Right renal pelvis (tissue), 4 donors: ENCODE results near the gene MMRN2. TPM values are rescaled to one million over a fixed set of nuclear protein-coding genes. Genes with fewer than 3 reads are reported as not detected.

Experiments used
- DNase-seq, 4 donors: peaks; one replicate each; pipeline ENCODE4 v3.0.0-alpha.2; 2013; ENCODE audit warnings: low read depth in 4 of 4, low spot score in 3 of 4, missing footprints in 1 of 4
- polyA plus RNA-seq, 4 donors: library from polyadenylated mRNA; unstranded; fragments of 120-200 nt; gene quantifications; one replicate each; pipeline ENCODE4 v1.2.1, GENCODE V29; 2013; ENCODE audit not compliant: insufficient read length in 4 of 4

Gene MMRN2
- polyA plus RNA-seq, 4 donors: 26.7 to 29.8 (median 26.9) TPM

- no peak for DNase-seq
Observed at GRCh38 chr10:86970162-86970981, 13.0 kb upstream of the MMRN2 start.

- DNase-seq: no peak
Observed at GRCh38 chr10:86969421-86970041, 12.1 kb upstream of the MMRN2 start.

DNA sequence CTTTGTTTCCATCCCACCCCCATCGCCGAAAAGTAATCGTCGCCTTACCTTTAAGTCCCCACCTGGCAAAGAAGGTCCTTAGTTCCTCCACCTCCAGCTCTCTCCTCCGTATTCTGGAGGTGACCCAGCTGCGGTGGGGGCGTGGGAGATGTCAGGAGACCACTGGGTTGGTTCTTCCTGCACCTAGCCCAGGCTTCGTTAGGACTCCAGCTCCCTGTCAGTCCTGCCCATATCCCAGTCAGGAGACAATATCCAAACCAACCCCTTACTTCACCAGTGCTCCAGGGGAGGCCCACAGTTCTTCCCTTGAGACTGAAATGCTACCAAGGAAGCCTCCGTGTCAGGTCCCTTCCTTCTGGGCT is 11.6 kb upstream of the MMRN2 start:
- no peak for DNase-seq

- no peak for DNase-seq
Observed at GRCh38 chr10:86968271-86968993, 11.0 kb upstream of the MMRN2 start, which contains the start of gene ADIRF. Gene ADIRF, plus strand, starts transcription at chr10:86968482. Its CDS starts 63 bp downstream, at chr10:86968545.

GRCh38 chr10:86967481-86967941 is 10.1 kb upstream of the MMRN2 start:
- DNase-seq: no peak

GRCh38 chr10:86965986-86966654 is 8.7 kb upstream of the MMRN2 start:
- DNase-seq: no peak

- no peak for DNase-seq
Observed at GRCh38 chr10:86964847-86965190, 7.4 kb upstream of the MMRN2 start.

DNA sequence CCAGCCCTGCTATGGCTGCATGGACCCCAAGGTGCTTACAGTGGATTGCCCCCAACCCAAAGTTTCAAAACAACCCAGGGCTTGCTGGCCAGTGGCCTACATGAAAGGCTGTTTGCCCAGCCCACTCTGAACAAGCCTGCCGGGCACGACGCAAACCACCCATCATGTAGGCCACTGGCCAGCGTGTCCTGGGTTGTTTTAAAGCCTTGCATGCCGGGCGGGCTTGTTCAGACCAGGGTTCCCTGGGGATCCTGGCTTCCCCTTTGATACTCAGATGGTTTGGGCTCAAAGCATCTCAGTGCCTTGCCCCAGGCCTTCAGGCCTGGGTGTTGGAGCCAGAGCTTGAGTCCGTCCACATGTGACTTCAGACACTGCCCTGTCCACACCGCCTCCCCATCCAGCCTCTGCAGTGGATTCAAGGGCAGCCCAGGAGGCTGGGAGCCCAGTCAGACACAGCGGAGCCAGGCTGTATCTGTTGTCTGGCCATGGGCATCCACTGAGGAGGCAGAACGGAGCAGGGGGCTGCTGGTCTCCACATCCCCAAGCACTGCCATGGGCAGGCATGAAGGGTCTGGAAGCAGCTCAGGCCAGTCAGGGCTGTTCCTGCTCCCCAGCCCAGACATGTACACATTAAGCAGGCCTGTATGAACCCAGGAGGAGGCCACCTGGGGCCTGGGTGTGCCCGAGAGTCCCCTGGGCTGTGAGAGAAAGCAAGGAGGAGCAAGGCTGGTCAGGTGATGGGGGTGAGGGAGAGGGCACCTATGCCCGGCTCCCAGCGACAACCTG is 6.8 kb upstream of the MMRN2 start:
- no peak for DNase-seq

DNA sequence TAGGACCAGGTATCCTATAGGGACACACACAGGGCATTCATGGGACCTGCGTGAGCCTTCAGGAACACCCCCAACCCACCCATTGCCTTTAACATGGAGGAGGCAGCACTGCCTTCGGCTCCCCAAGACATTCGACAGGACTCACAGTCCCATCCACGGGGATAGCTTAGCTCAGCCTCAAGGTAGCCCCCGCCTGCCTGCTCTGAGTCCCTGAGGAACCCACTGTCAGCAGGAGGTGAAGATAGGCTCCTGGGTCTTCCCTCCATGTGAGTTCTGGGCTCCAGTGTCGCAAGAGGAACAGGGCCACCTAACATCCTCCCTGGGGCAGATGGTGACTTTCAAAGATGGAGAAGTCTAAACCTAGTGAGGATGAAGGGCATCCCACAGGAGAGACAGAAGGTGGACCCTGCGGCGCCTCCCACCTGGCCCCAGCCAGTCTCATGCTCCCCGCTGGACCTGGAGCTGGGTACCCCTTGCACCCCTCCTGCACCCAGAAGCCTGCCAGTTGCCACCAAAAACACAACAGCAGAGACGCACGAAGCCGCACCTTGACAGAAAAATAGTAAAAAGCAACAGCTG is 6.0 kb upstream of the MMRN2 start:
- DNase-seq: no peak

DNA sequence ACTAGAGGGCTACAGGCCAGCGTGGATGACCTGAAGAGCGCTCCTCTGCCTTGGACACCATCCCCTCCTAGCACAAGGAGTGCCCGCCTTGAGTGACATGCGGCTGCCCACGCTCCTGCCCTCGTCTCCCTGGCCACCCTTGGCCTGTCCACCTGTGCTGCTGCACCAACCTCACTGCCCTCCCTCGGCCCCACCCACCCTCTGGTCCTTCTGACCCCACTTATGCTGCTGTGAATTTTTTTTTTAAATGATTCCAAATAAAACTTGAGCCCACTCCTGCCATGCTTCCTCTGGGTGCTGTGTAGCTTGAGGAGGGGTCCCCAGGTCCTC is 5.5 kb upstream of the MMRN2 start:
- DNase-seq: no peak

DNA sequence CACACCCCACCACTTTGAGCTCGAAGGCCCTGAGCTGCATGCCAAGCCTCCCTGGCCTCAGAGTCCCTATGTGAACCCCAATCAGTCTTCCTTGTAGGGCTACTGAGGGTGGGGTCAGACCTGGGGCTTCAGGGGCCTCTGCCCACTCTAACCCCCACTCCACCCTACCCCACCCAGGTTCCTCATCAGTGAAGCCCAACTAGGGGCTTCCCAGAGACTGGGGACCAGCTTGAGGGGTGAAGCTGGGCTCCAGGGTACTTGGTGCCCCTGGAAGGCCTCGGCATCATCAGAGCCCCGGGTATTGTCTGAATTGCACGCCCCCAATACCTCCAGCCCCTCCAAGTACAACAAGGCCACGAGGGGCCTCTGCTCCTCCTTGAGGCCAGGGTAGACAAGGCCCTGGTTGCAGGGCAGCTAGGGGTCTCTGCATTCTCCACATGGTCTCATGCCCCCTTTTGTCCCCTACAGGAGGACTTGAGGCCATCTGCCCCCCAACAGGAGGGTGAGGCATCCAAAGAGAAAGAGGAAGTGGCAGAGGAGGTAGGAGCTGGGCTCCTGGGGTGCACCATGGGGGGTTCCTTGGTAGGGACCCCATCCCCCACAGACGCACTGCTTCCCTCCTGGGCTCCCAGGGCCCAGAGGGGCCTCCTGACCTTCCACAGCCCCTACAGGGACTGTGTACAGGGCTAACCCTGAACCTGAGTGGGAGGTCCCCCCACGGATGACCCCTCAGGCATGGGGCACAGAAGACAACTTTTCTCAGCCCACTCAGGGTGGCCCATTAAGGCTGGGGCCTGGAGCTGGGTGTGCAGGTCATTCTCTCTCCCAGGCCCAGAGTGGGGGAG is 4.9 kb upstream of the MMRN2 start:
- DNase-seq: no peak

GRCh38 chr10:86961481-86962091 is 4.2 kb upstream of the MMRN2 start:
- DNase-seq: no peak

DNA sequence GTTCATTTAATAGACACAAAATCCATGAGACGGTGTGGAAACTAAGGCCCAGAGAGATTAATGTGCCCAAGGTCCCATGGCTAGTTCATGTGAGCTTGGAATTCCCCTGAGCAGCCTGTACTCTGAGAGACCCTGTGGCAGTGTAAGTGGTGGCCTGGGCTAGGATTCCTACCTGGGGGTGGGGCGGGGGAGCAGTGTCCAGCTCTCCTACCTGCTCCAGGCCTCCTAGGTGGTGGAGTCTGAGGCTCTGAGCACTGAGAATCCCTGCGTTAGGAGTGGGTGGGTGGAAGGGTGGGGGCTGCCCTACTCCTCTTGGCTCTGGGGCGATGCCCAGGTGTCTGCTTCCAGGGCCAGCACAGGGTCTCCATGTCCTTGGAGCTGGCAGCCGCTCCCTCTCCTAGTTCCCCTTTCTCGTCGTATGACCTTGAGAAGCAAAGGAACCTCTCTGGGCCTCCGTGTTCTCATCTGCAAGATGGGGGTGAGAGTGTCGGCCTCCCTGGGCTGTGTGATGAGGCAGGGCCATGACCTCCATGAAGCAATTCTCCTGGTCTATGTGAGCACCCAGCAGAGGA is 3.5 kb upstream of the MMRN2 start:
- no peak for DNase-seq

DNA sequence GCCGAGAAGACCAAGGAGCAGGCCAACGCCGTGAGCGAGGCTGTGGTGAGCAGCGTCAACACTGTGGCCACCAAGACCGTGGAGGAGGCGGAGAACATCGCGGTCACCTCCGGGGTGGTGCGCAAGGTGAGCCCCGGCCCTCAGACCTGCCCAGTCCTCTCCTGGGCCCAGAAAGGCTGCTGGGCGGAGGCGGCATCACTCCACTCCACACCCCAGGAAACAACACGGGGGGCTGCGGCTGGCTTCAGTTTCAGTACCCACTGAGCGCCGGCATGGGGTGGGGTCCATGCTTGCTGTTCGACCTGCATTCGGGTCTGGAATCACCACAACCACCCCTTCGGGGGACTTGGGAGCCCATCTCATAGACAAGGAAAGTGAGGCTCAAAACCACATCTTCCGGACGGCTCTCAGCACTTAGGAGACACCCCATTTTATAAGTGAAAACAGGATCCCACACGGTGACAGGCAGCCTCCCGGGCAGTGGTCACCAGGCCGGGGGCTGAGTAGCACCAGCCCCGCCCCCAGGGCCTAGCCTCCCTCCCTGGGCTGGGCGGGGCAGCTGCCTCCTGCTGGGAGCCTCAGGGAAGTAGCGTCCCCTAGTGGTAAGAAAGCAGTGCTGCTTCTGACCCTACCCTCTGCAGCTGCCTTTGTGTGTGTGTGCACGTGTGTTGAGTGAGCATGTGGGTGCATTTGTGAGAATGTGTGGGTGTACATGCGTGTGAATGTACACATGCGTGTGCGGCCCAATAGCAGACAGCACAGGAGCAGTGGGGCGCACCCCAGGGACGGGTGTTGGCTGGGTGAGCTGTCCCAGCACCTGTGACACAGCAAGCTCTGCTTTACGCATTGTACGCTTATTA is 2.8 kb upstream of the MMRN2 start:
- no peak for DNase-seq

GRCh38 chr10:86959737-86960002 is 2.3 kb upstream of the MMRN2 start:
- DNase-seq: no peak

DNA sequence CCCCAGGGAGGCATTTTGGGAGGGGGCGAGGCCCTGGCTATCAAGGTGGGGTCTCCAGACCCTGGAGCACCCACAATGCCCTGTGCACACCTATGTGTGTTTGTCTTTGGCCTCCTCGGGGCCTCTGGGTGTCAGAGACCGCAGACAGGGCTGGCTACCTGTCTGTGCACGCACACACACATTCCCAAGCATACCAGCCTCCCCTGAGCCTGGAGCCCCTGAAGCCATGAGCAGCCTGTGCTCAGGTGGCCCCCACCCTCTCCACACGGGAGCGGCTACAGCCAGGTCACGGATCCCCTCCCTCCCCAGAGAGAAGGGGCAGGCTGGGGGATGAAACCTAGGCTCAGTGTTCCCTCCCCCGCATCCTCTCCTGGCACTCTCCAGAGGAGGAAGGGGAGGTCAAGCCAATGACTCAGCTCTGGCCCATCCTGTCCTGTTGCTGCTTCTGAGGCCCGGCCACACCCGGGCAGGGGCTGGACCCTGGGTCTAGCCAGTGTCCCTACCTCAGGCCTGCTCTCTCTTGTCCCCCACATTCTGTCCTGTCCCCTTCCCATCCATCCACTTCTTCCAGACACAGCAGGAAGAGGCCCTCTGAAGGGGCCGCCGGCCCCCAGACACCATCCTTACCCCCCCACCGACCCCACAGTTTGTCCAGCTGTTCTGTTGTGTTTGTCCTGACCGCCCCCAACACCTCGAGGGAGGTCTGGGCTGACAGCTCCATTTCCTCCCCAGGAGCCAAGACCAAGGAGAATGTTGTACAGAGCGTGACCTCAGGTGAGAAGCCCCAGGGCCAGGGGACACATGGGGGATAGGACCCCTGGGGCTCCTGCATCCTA is 1.7 kb upstream of the MMRN2 start:
- DNase-seq: no peak
